Stimulated activated naive CD8-positive, alpha-beta T cell treated with anti-CD3 and anti-CD28 coated beads, Interleukin-15, Interleukin-2, amounts not matched to agents 100 ng/mL and 50 ng/mL, for 24 hours (primary cell): ENCODE measurements around the gene GAS2L1.
"Not testable (repeated sequence)": the region's sequence is repeated elsewhere in the genome, so short reads cannot be mapped to it uniquely, and the experiment has no call there.

Source experiments
- H3K27ac Mint-ChIP-seq: one replicate; pipeline ENCODE4 v1.8.0; 2021; ENCODE audit warnings: mild to moderate bottlenecking, mixed read lengths
- H3K27me3 Mint-ChIP-seq: one replicate; pipeline ENCODE4 v1.8.0; 2021; ENCODE audit warnings: mixed read lengths
- H3K36me3 Mint-ChIP-seq: one replicate; pipeline ENCODE4 v1.8.0; 2021; ENCODE audit warnings: low read depth, mixed read lengths
- H3K4me1 Mint-ChIP-seq: one replicate; pipeline ENCODE4 v1.8.0; 2021; ENCODE audit warnings: low read depth, mixed read lengths
- H3K4me3 Mint-ChIP-seq: one replicate; pipeline ENCODE4 v1.8.0; 2021; ENCODE audit warnings: mild to moderate bottlenecking, mixed read lengths
- H3K9me3 Mint-ChIP-seq: one replicate; pipeline ENCODE4 v1.8.0; 2021; ENCODE audit warnings: mixed read lengths

GAS2L1 gene

GRCh38 chr22:29345932-29346331, 39.5 kb downstream of the GAS2L1 start:
- Mint-ChIP-seq H3K27ac (no peak overlapping the region), H3K36me3 (peaks cover 66% of the 10 kb centered on the region), H3K4me1 (no peaks in the 10 kb centered on the region), H3K27me3 (no peaks in the 10 kb centered on the region), H3K4me3 (no peak overlapping the region), H3K9me3 (no peaks in the 10 kb centered on the region)

GRCh38 chr22:29346659-29347058, 40.2 kb downstream of the GAS2L1 start:
- H3K36me3 Mint-ChIP-seq, result peaks cover 69% of the 10 kb centered on the region
- H3K4me1 Mint-ChIP-seq, result no peaks in the 10 kb centered on the region
- H3K27me3 Mint-ChIP-seq, result no peaks in the 10 kb centered on the region
- H3K9me3 Mint-ChIP-seq, result no peaks in the 10 kb centered on the region
- no peak overlapping the region for H3K27ac Mint-ChIP-seq
- H3K4me3 Mint-ChIP-seq, result no peak overlapping the region

GRCh38 chr22:29348041-29348440, 41.6 kb downstream of the GAS2L1 start:
- H3K27ac Mint-ChIP-seq, result no peak overlapping the region
- H3K9me3 Mint-ChIP-seq, result no peaks in the 10 kb centered on the region
- H3K4me1 Mint-ChIP-seq, result no peaks in the 10 kb centered on the region
- peaks cover 66% of the 10 kb centered on the region for H3K36me3 Mint-ChIP-seq
- H3K27me3 Mint-ChIP-seq, result no peaks in the 10 kb centered on the region
- no peak overlapping the region for H3K4me3 Mint-ChIP-seq

GRCh38 chr22:29348956-29349355, 42.5 kb downstream of the GAS2L1 start:
- Mint-ChIP-seq H3K27ac (no peak overlapping the region), H3K4me1 (no peaks in the 10 kb centered on the region), H3K9me3 (no peaks in the 10 kb centered on the region), H3K4me3 (no peak overlapping the region), H3K27me3 (no peaks in the 10 kb centered on the region), H3K36me3 (peaks cover 66% of the 10 kb centered on the region)

- Mint-ChIP-seq H3K4me1 (no peaks in the 10 kb centered on the region), H3K9me3 (no peaks in the 10 kb centered on the region), H3K27ac (no peak overlapping the region), H3K36me3 (peaks cover 75% of the 10 kb centered on the region), H3K27me3 (no peaks in the 10 kb centered on the region), H3K4me3 (no peak overlapping the region)
Measured at GRCh38 chr22:29351042-29351441, 44.6 kb downstream of the GAS2L1 start.

- Mint-ChIP-seq H3K36me3 (peaks cover 69% of the 10 kb centered on the region), H3K27ac (no peak overlapping the region), H3K4me1 (no peaks in the 10 kb centered on the region), H3K4me3 (no peak overlapping the region), H3K9me3 (no peaks in the 10 kb centered on the region), H3K27me3 (no peaks in the 10 kb centered on the region)
Measured at GRCh38 chr22:29351891-29352290, 45.4 kb downstream of the GAS2L1 start.

GRCh38 chr22:29352778-29353177, 46.3 kb downstream of the GAS2L1 start:
- Mint-ChIP-seq H3K9me3 (no peaks in the 10 kb centered on the region), H3K4me1 (no peaks in the 10 kb centered on the region), H3K27me3 (no peaks in the 10 kb centered on the region), H3K36me3 (peaks cover 60% of the 10 kb centered on the region), H3K4me3 (no peak overlapping the region), H3K27ac (no peak overlapping the region)

- Mint-ChIP-seq H3K27me3 (no peaks in the 10 kb centered on the region), H3K36me3 (peaks cover 60% of the 10 kb centered on the region), H3K4me1 (no peaks in the 10 kb centered on the region), H3K4me3 (no peak overlapping the region), H3K9me3 (no peaks in the 10 kb centered on the region), H3K27ac (no peak overlapping the region)
Measured at GRCh38 chr22:29353286-29353685, 46.8 kb downstream of the GAS2L1 start.

GRCh38 chr22:29353860-29354259, 47.4 kb downstream of the GAS2L1 start:
- H3K27me3 Mint-ChIP-seq, result no peaks in the 10 kb centered on the region
- no peak overlapping the region for H3K27ac Mint-ChIP-seq
- no peaks in the 10 kb centered on the region for H3K9me3 Mint-ChIP-seq
- peaks cover 61% of the 10 kb centered on the region for H3K36me3 Mint-ChIP-seq
- no peak overlapping the region for H3K4me3 Mint-ChIP-seq
- H3K4me1 Mint-ChIP-seq, result no peaks in the 10 kb centered on the region

GRCh38 chr22:29357193-29357890, 50.9 kb downstream of the GAS2L1 start:
- peaks cover 62% of the 10 kb centered on the region for H3K36me3 Mint-ChIP-seq

GRCh38 chr22:29359469-29359868, 53.0 kb downstream of the GAS2L1 start:
- Mint-ChIP-seq H3K27ac (no peak overlapping the region), H3K9me3 (no peaks in the 10 kb centered on the region), H3K4me3 (no peak overlapping the region), H3K4me1 (peaks cover 4% of the 10 kb centered on the region), H3K27me3 (no peaks in the 10 kb centered on the region), H3K36me3 (peaks cover 49% of the 10 kb centered on the region)

More at GRCh38 chr22:29357193-29357890, 50.9 kb downstream of the GAS2L1 start:
- H3K27me3 Mint-ChIP-seq, H3K4me1 Mint-ChIP-seq, H3K27ac Mint-ChIP-seq, H3K4me3 Mint-ChIP-seq, H3K9me3 Mint-ChIP-seq: not testable (repeated sequence)
